Body of pancreas (tissue), 4 donors: ENCODE data around the gene TENM4. TPM values are rescaled to one million over a fixed set of nuclear protein-coding genes. Genes with fewer than 3 reads are reported as not detected.

Experiments used
- ATAC-seq: fragments of 150-250 bp; one replicate; pipeline ENCODE4 v1.9.1; 2016
- DNase-seq, 4 donors: peaks; one replicate each; pipeline ENCODE4 v3.0.0-alpha.2; 2019
- H3K27ac ChIP-seq, 4 donors: fragments of 200-600 bp; sonication (generic); 1 replicate in 3 of 4; 2 replicates in 1 of 4; pipeline versions ENCODE4 v1.5.1 to v1.6.1; 2016 to 2019; ENCODE audit warnings: mild to moderate bottlenecking in 1 of 4, mixed read lengths in 1 of 4, moderate library complexity in 1 of 4
- H3K27me3 ChIP-seq, 2 donors: fragments of 200-600 bp; sonication (generic); one replicate each; pipeline ENCODE4 v1.6.0; 2016; ENCODE audit warnings: mild to moderate bottlenecking in 1 of 2
- H3K36me3 ChIP-seq, 2 donors: fragments of 200-600 bp; sonication (generic); replicated peaks in 1 of 2; 2 replicates each; pipeline ENCODE4 v1.5.1; 2016; ENCODE audit warnings: low read depth in 2 of 2; ENCODE audit not compliant: insufficient read depth in 1 of 2
- H3K4me1 ChIP-seq: fragments of 200-600 bp; sonication (generic); one replicate; pipeline ENCODE4 v1.6.0; 2016
- H3K4me3 ChIP-seq, 2 donors: fragments of 200-600 bp; sonication (generic); 1 replicate in 1 of 2; 2 replicates in 1 of 2; pipeline ENCODE4 v1.5.1; 2016 to 2019
- H3K9me3 ChIP-seq, 3 donors: fragments of 200-600 bp; sonication (generic); 1 replicate in 2 of 3; 2 replicates in 1 of 3; pipeline ENCODE4 v1.5.1; 2016
- CTCF ChIP-seq, 7 experiments: fragments of 450-650 bp in 4 of 7; fragments of 200-600 bp in 3 of 7; sonication (generic) in 3 of 7; IDR thresholded peaks; one replicate each; pipeline ENCODE4 v1.5.1; 2016 to 2019; ENCODE audit warnings: antibody characterized with exemption in 7 of 7
- POLR2A ChIP-seq, 3 donors: fragments of 450-650 bp; IDR thresholded peaks; one replicate each; pipeline ENCODE4 v1.6.1; 2016; ENCODE audit warnings: antibody characterized with exemption in 3 of 3, mild to moderate bottlenecking in 2 of 3
- WGBS, 2 donors: methylation state at CpG; one replicate each; pipeline ENCODE4 v1.1.5; 2017; 5-methylcytosine and 5-hydroxymethylcytosine counted together
- intact Hi-C: fragments of 100-400 bp; cut with DNase I; formaldehyde crosslinking; loops from one replicate; pipeline ENCODE4 v1.15.1; 2023
- total RNA-seq, 2 donors: library from RNA; depleted of rRNA; stranded (reverse); fragments of >200 nt; gene quantifications; one replicate each; pipeline ENCODE4 v1.1.0, GENCODE V29; 2016

TENM4 gene
- total RNA-seq, 2 donors from 2014 or later: 0.78 to 6.6 TPM

GRCh38 chr11:78835646-78836045 is 605.2 kb downstream of the TENM4 start:
- Histone ChIP-seq H3K4me3 (no peak overlapping the region), H3K36me3 (no peaks in the 10 kb centered on the region), H3K4me1 (peaks cover 8% of the 10 kb centered on the region), H3K27ac (no peak overlapping the region), H3K9me3 (no peaks in the 10 kb centered on the region), H3K27me3 (no peaks in the 10 kb centered on the region)
- DNase-seq (no peak), ATAC-seq (no peak)
- intact Hi-C loops: no loop called here
- TF ChIP-seq CTCF (IDR thresholded peaks at IDR 0.05) (no peak), POLR2A (IDR thresholded peaks at IDR 0.05) (no peak)
- WGBS, 2 donors: 79 to 85% methylated on average over 5 of the region's 5 CpGs

GRCh38 chr11:78834886-78835285 is 605.9 kb downstream of the TENM4 start:
- WGBS, 2 donors: 70 to 82% methylated on average over 4 of the region's 4 CpGs
- H3K27ac ChIP-seq: no peak overlapping the region
- peaks cover 8% of the 10 kb centered on the region for H3K4me1 ChIP-seq
- no peak for DNase-seq
- no peaks in the 10 kb centered on the region for H3K36me3 ChIP-seq
- intact Hi-C loops: no loop called here
- no peaks in the 10 kb centered on the region for H3K9me3 ChIP-seq
- TF ChIP-seq POLR2A (IDR thresholded peaks at IDR 0.05) (no peak), CTCF (IDR thresholded peaks at IDR 0.05) (no peak)
- ATAC-seq: no peak
- no peaks in the 10 kb centered on the region for H3K27me3 ChIP-seq
- H3K4me3 ChIP-seq: no peak overlapping the region

- no peak overlapping the region for H3K4me3 ChIP-seq
- 65 to 78% methylated on average over 2 of the region's 2 CpGs for WGBS, 2 donors
- H3K27ac ChIP-seq: no peak overlapping the region
- H3K4me1 ChIP-seq: no peaks in the 10 kb centered on the region
- DNase-seq (peak in 1 of 4 donors; percentile 47), ATAC-seq (no peak)
- intact Hi-C loops: no loop called here
- H3K36me3 ChIP-seq: no peaks in the 10 kb centered on the region
- TF ChIP-seq CTCF (IDR thresholded peaks at IDR 0.05) (no peak), POLR2A (IDR thresholded peaks at IDR 0.05) (peak in 1 of 3 donors; percentile 18)
- H3K9me3 ChIP-seq: no peaks in the 10 kb centered on the region
- H3K27me3 ChIP-seq: no peaks in the 10 kb centered on the region
These were observed 607.6 kb downstream of the TENM4 start for GRCh38 chr11:78833237-78833636.

GRCh38 chr11:78832226-78832947 is 608.4 kb downstream of the TENM4 start:
- H3K27ac ChIP-seq: no peak overlapping the region
- no peaks in the 10 kb centered on the region for H3K9me3 ChIP-seq
- H3K36me3 ChIP-seq: no peaks in the 10 kb centered on the region
- WGBS, 2 donors: 75 to 77% methylated on average over 7 of the region's 7 CpGs
- no peak for DNase-seq
- TF ChIP-seq POLR2A (IDR thresholded peaks at IDR 0.05) (no peak), CTCF (IDR thresholded peaks at IDR 0.05) (no peak)
- H3K4me3 ChIP-seq: no peak overlapping the region
- ATAC-seq: no peak
- intact Hi-C loops: no loop called here
- H3K4me1 ChIP-seq: no peaks in the 10 kb centered on the region
- H3K27me3 ChIP-seq: no peaks in the 10 kb centered on the region

- intact Hi-C loops: no loop called here
- ATAC-seq: no peak
These were observed 609.3 kb downstream of the TENM4 start for GRCh38 chr11:78831571-78831970.

More at GRCh38 chr11:78831571-78831970, 609.3 kb downstream of the TENM4 start:
- no peaks in the 10 kb centered on the region for H3K9me3 ChIP-seq
- no peak for DNase-seq
- no peak overlapping the region for H3K27ac ChIP-seq
- 87 to 92% methylated on average over 4 of the region's 4 CpGs for WGBS, 2 donors
- no peaks in the 10 kb centered on the region for H3K27me3 ChIP-seq
- TF ChIP-seq CTCF (IDR thresholded peaks at IDR 0.05): no peak
- TF ChIP-seq POLR2A (IDR thresholded peaks at IDR 0.05): no peak
- H3K4me1 ChIP-seq: no peaks in the 10 kb centered on the region
- H3K4me3 ChIP-seq: no peak overlapping the region
- H3K36me3 ChIP-seq: no peaks in the 10 kb centered on the region
